ENCODE data around the gene MAP7. TPM values are rescaled to one million over a fixed set of nuclear protein-coding genes. Genes with fewer than 3 reads are reported as not detected.
A peak's percentile ranks its signal among the peaks of the same experiment; 100 is the strongest.

Gene MAP7
- total RNA-seq, 1 donor, result 0.36 TPM

DNA sequence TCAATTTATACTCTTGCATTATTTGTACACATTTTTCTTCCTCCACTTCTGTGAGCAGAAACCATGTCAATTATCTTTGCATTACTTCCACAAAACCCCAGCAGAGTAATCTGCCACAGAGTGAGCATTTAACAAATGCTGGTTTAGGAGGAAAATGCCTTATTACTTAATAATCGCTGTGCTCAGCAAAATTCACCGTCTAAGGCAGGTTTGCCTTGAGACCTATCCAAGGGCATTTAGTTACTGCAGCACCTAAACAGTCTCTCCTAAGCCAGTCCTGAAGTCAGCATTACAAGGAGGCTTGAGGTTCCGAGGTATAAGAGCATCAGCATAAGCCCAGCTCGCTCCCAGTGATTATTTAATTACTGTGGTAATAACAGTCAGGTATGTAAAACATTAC, 28.3 kb downstream of the MAP7 start:
- TF ChIP-seq, protein P1, sequence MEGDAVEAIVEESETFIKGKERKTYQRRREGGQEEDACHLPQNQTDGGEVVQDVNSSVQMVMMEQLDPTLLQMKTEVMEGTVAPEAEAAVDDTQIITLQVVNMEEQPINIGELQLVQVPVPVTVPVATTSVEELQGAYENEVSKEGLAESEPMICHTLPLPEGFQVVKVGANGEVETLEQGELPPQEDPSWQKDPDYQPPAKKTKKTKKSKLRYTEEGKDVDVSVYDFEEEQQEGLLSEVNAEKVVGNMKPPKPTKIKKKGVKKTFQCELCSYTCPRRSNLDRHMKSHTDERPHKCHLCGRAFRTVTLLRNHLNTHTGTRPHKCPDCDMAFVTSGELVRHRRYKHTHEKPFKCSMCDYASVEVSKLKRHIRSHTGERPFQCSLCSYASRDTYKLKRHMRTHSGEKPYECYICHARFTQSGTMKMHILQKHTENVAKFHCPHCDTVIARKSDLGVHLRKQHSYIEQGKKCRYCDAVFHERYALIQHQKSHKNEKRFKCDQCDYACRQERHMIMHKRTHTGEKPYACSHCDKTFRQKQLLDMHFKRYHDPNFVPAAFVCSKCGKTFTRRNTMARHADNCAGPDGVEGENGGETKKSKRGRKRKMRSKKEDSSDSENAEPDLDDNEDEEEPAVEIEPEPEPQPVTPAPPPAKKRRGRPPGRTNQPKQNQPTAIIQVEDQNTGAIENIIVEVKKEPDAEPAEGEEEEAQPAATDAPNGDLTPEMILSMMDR (IDR thresholded peaks at IDR 0.05; ENCODE audit: insufficient read depth, low read length), result no peak
- DNase-seq (ENCODE audit: low read depth), result no peak

DNA sequence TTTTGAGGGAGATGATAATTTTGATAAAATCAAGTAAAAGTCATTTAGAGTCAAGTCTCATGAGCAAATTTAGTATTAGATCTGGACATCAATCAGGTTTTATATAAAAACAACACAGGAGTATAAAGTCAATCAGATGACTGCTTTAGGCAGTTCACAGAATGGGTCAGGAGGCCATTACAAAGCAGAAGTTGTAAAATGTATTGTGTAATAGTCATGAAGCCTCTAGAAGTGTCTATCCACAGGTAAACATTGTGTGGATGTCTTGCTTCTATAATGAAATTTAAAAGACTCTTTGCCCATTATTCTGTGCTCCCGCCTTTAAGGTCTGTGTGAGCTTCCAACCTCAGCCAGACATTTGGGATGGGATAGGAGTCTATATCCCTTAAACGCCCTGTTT, 28.8 kb downstream of the MAP7 start:
- TF ChIP-seq, protein P1 (IDR thresholded peaks at IDR 0.05; ENCODE audit: insufficient read depth, low read length), result no peak
- DNase-seq (ENCODE audit: low read depth), result no peak
- H3K4me3 ChIP-seq (ENCODE audit: low read depth, low read length), result no peak overlapping the region

More for the DNA sequence above, 28.3 kb downstream of the MAP7 start:
- H3K4me3 ChIP-seq (ENCODE audit: low read depth, low read length), result no peak overlapping the region

DNA sequence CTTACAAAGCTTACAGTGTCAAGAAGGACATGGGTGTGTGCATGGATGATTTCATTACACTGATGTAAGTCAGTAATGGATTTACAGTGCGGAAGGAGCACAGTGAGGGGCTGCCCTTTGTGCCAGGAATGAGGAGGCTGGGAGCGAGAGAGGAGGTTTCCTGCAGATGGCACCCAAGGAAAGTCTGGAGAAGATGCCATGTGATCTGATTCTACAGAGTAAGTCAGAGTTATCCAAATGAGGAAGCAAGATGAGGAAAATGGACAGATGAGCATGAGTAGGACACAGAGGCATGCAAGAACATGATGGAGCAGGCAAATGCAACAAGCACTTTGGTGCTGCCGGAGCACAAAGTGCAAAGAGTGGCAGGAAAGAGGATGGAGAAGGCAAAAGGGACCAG, 29.7 kb downstream of the MAP7 start:
- H3K4me3 ChIP-seq (ENCODE audit: low read depth, low read length), result no peak overlapping the region
- TF ChIP-seq, protein P1 (IDR thresholded peaks at IDR 0.05; ENCODE audit: insufficient read depth, low read length), result no peak
- DNase-seq (ENCODE audit: low read depth), result no peak

DNA sequence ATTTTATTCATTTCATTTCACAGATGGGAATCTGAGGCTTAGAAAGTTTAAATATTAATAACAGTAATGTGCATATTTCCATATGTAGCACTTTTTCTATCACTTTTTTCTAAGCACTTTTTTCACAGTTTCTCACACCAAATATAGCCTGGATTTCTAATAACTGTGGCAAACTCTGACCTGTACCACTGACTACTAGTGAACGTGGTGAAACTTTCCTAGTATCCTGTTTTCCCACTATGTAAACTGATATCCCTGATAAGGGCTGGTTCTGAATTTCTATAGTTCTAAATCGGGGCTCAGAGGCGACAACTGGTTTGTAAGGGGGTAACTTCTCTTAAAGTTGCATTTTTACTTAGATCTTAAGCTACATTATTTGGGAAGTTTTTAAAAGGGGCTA, 32.6 kb downstream of the MAP7 start:
- DNase-seq (ENCODE audit: low read depth), result no peak
- TF ChIP-seq, protein P1 (IDR thresholded peaks at IDR 0.05; ENCODE audit: insufficient read depth, low read length), result no peak
- H3K4me3 ChIP-seq (ENCODE audit: low read depth, low read length), result no peak overlapping the region

DNA sequence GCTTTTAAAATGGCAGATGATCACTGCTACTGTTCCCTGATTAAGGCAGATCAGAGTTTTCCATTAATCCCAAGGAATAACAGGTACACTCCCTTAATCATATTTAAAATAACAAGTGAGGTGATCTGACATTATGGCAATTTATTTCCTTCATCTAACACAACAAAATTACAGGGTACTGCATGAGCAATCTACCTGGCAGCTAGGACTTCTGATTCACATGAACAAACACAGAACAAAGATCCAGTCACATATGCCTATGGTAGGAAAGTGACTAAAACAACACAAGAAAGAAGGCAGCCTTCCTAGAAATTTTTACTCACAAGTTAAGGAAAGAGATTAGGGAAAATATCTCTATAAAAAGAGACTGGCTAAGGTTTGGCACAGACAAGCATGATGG, 33.2 kb downstream of the MAP7 start:
- no peak overlapping the region for H3K4me3 ChIP-seq (ENCODE audit: low read depth, low read length)
- TF ChIP-seq, protein P1 (IDR thresholded peaks at IDR 0.05; ENCODE audit: insufficient read depth, low read length), result no peak
- DNase-seq (ENCODE audit: low read depth), result no peak

DNA sequence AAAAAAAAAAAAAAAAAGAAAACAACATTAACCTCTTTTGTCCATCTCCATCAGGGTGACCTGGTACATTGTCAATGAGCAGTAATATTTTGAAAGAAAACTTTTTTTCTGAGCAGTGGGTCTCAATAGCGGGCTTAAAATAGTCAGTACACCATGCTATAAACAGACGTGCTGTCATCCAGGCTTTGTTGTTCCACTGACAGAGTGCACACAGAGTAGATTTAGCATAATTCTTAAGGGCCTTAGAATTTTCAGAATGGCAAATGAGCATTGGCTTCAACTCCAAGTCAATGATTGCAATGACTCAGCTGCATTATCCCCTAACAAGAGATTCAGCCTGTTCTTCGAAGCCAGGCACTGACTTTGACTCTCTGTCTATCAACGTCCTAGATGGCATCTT, 35.6 kb downstream of the MAP7 start:
- TF ChIP-seq, protein P1 (IDR thresholded peaks at IDR 0.05; ENCODE audit: insufficient read depth, low read length), result no peak
- DNase-seq (ENCODE audit: low read depth), result no peak
- no peak overlapping the region for H3K4me3 ChIP-seq (ENCODE audit: low read depth, low read length)

DNA sequence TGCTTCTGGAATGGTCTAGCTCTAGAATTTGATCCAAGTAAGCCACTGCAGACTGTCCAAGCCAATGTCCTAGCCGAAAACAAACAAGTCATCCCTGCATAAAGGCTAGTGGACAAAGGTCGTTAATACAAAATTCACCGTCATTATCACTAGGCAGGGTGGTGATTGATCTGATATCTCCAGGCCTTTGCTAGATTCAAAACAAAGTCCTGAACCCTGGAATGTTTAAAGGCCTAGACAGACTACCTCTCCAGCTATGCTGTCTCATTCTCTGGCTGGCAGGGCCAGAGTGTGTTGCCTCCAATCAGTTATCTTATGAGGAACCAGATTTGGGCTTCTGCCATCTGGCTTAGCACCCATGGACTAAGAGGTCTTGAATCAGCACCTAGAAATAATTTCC, 38.3 kb downstream of the MAP7 start:
- H3K4me3 ChIP-seq (ENCODE audit: low read depth, low read length), result no peak overlapping the region
- TF ChIP-seq, protein P1 (IDR thresholded peaks at IDR 0.05; ENCODE audit: insufficient read depth, low read length), result no peak
- DNase-seq (ENCODE audit: low read depth), result peak; percentile 12

All from fibroblast of the aortic adventitia (primary cell).